Upper lobe of left lung (tissue), 6 donors: Measurements from ENCODE around the gene TFAP2B. TPM values are rescaled to one million over a fixed set of nuclear protein-coding genes. Genes with fewer than 3 reads are reported as not detected.

Source experiments
- ATAC-seq, 2 donors: fragments of 200-7000 bp; cut with Tn5 transposase; one replicate each; pipeline ENCODE4 v1.9.1; 2022; ENCODE audit warnings: mild to moderate bottlenecking in 2 of 2, moderate library complexity in 2 of 2; ENCODE audit not compliant: low FRiP score in 2 of 2
- DNase-seq, 2 donors: peaks; one replicate each; pipeline ENCODE4 v3.0.0-alpha.2; 2019 to 2020
- H3K27ac ChIP-seq, 4 donors: fragments of 200-600 bp; sonication (generic); one replicate each; pipeline ENCODE4 v1.5.1; 2016 to 2019
- H3K27me3 ChIP-seq, 4 donors: fragments of 200-600 bp; sonication (generic); one replicate each; pipeline ENCODE4 v1.5.1; 2017 to 2019
- H3K36me3 ChIP-seq, 4 donors: fragments of 200-600 bp; sonication (generic); one replicate each; pipeline ENCODE4 v1.5.1; 2016 to 2019
- H3K4me1 ChIP-seq, 4 donors: fragments of 200-600 bp; sonication (generic); one replicate each; pipeline ENCODE4 v1.5.1; 2018 to 2019
- H3K4me3 ChIP-seq, 4 donors: fragments of 200-600 bp; sonication (generic); one replicate each; pipeline ENCODE4 v1.5.1; 2017 to 2019; ENCODE audit warnings: mild to moderate bottlenecking in 2 of 4, moderate library complexity in 1 of 4
- H3K9me3 ChIP-seq, 4 donors: fragments of 200-600 bp; sonication (generic); one replicate each; pipeline ENCODE4 v1.5.1; 2018 to 2019
- EP300 ChIP-seq, 4 donors: sonication (generic); formaldehyde crosslinking; IDR thresholded peaks; one replicate each; pipeline ENCODE4 v1.5.1; 2017; ENCODE audit warnings: antibody characterized with exemption in 4 of 4, control low read depth in 2 of 4
- POLR2A ChIP-seq, 4 donors: fragments of 450-650 bp; IDR thresholded peaks; one replicate each; pipeline ENCODE4 v1.5.1; 2016 to 2017; ENCODE audit warnings: antibody characterized with exemption in 4 of 4, mild to moderate bottlenecking in 2 of 4
- POLR2AphosphoS5 ChIP-seq, 2 donors: sonication (generic); formaldehyde crosslinking; IDR thresholded peaks; one replicate each; pipeline ENCODE4 v1.5.1; 2017; ENCODE audit warnings: antibody characterized with exemption in 2 of 2
- WGBS, 2 donors: methylation state at CpG; one replicate each; pipeline ENCODE4 v1.1.5; 2017 to 2018; 5-methylcytosine and 5-hydroxymethylcytosine counted together
- total RNA-seq, 6 donors: library from RNA; depleted of rRNA in 4 of 6; stranded (reverse); fragments of >200 nt in 4 of 6; gene quantifications; one replicate each; pipeline versions ENCODE4 v1.1.0 to v1.2.1, GENCODE V29; 2016 to 2021
- TF ChIP-seq, protein P1 (sequence below), 6 experiments: fragments of 450-650 bp in 4 of 6; fragments of 200-600 bp in 2 of 6; sonication (generic) in 2 of 6; IDR thresholded peaks; one replicate each; pipeline ENCODE4 v1.5.1; 2016 to 2019; ENCODE audit warnings: antibody characterized with exemption in 6 of 6
- donor health status: DM: no; HTN: no; CAD: no; lungs with moderate emphysema.
- donor health status: DM: no; HTN: yes; CAD: no; lungs with severe emphysema.

The TFAP2B gene
- total RNA-seq, 6 donors from 2014 or later = 1.0 TPM; not detected in 5

DNA sequence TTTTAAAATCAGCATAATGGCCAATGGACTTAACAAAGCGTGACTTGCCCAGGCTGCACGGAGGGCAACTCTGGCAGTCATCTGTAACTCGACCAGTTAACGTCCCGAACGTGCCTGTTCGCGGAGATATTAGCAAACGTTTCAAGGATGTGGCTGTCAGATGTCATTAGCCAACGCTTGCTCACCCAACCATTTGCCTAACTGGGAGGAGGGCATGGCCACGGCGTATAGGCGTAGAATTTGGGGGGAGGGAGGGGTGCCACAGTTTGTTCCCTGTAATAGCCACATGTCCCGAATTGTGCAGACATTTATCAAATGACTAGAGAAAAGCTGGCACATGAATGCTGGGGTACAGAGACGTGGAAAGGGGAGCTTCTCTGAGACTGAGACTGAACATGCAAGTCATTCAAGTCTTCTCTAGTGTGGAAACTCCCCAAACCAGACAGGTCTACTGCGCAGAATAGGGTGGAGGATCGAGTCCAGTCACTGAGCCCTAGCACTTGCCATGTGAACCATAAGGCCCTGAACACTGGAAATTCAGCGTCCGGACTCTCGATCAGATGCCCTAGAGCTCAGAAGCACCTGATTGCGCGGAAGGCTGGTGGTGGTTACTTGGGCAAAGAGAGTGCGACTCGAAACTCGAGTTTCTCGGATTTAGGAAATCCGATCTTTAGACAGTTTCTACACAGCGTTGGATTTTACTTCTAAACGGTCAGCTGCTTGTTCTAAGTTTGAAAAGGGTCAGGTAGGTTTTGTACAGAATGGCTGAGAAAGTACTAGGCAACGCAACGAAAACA is 32.6 kb downstream of the TFAP2B start:
- peaks cover 4 to 8% (median 6%) of the 10 kb centered on the region in 4 donors for H3K4me1 ChIP-seq
- TF ChIP-seq POLR2A (IDR thresholded peaks at IDR 0.05) = no peak
- no peak overlapping the region for H3K4me3 ChIP-seq
- WGBS, 2 donors = 14 to 20% methylated on average over 26 to 31 of the region's 31 CpGs
- peaks cover 0 to 29% (median 8%) of the 10 kb centered on the region in 4 donors for H3K27me3 ChIP-seq
- no peak overlapping the region for H3K27ac ChIP-seq
- H3K36me3 ChIP-seq = no peaks in the 10 kb centered on the region
- H3K9me3 ChIP-seq = no peaks in the 10 kb centered on the region
- no peak for DNase-seq
- ATAC-seq = no peak

DNA sequence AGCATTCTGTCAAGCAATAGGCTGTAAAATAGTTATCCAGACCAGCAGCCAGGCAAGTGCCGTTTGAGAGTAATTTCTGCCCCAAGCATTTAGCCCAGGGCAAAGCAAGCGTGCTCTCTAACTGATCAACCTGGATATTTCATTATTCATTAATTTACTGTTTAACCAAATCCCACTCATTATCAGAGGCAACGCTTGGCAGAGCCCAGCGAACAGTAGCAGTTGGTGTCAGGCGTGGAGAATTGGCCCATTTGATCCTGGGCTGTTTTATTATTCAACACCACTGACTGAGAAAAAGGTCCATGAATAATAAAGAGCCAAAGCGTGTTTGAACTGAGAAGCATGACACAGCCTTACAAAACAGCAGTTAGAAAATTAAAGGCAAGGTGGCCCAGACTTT is 35.3 kb downstream of the TFAP2B start:
- no peaks in the 10 kb centered on the region for H3K36me3 ChIP-seq
- TF ChIP-seq EP300 (IDR thresholded peaks at IDR 0.05) = no peak
- TF ChIP-seq, protein P1, sequence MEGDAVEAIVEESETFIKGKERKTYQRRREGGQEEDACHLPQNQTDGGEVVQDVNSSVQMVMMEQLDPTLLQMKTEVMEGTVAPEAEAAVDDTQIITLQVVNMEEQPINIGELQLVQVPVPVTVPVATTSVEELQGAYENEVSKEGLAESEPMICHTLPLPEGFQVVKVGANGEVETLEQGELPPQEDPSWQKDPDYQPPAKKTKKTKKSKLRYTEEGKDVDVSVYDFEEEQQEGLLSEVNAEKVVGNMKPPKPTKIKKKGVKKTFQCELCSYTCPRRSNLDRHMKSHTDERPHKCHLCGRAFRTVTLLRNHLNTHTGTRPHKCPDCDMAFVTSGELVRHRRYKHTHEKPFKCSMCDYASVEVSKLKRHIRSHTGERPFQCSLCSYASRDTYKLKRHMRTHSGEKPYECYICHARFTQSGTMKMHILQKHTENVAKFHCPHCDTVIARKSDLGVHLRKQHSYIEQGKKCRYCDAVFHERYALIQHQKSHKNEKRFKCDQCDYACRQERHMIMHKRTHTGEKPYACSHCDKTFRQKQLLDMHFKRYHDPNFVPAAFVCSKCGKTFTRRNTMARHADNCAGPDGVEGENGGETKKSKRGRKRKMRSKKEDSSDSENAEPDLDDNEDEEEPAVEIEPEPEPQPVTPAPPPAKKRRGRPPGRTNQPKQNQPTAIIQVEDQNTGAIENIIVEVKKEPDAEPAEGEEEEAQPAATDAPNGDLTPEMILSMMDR (IDR thresholded peaks at IDR 0.05) = no peak
- TF ChIP-seq POLR2AphosphoS5 (IDR thresholded peaks at IDR 0.05) = no peak
- no peak for TF ChIP-seq POLR2A (IDR thresholded peaks at IDR 0.05)
- peaks cover 0 to 25% (median 7%) of the 10 kb centered on the region in 4 donors for H3K27me3 ChIP-seq
- ATAC-seq = no peak
- no peak overlapping the region for H3K27ac ChIP-seq
- no peak overlapping the region for H3K4me3 ChIP-seq
- peaks cover 4 to 8% (median 6%) of the 10 kb centered on the region in 4 donors for H3K4me1 ChIP-seq
- H3K9me3 ChIP-seq = peaks cover 0 to 4% (median 0%) of the 10 kb centered on the region in 4 donors
- whole genome bisulfite sequencing, 2 donors = 39 to 48% methylated on average over 6 of the region's 6 CpGs
- DNase-seq = no peak

GRCh38 chr6:50861692-50862091 is 43.0 kb downstream of the TFAP2B start:
- no peaks in the 10 kb centered on the region for H3K36me3 ChIP-seq
- no peak overlapping the region for H3K4me3 ChIP-seq
- ATAC-seq = no peak
- DNase-seq = no peak
- H3K9me3 ChIP-seq = peaks cover 0 to 4% (median 0%) of the 10 kb centered on the region in 4 donors
- H3K27me3 ChIP-seq = no peaks in the 10 kb centered on the region
- TF ChIP-seq, protein P1 (IDR thresholded peaks at IDR 0.05) = no peak
- no peak for TF ChIP-seq EP300 (IDR thresholded peaks at IDR 0.05)
- TF ChIP-seq POLR2AphosphoS5 (IDR thresholded peaks at IDR 0.05) = no peak
- no peak for TF ChIP-seq POLR2A (IDR thresholded peaks at IDR 0.05)
- WGBS, 2 donors = 0% methylated on average over 1 of the region's 1 CpG
- no peak overlapping the region for H3K27ac ChIP-seq
- H3K4me1 ChIP-seq = no peaks in the 10 kb centered on the region

GRCh38 chr6:50862176-50862575 is 43.5 kb downstream of the TFAP2B start:
- Histone ChIP-seq H3K4me3 (no peak overlapping the region), H3K36me3 (no peaks in the 10 kb centered on the region), H3K27me3 (no peaks in the 10 kb centered on the region), H3K9me3 (peaks cover 0 to 4% (median 0%) of the 10 kb centered on the region in 4 donors), H3K27ac (no peak overlapping the region), H3K4me1 (no peaks in the 10 kb centered on the region)
- ATAC-seq = no peak
- DNase-seq = no peak
- 71 to 79% methylated on average over 3 of the region's 3 CpGs for whole genome bisulfite sequencing, 2 donors
- TF ChIP-seq POLR2A (IDR thresholded peaks at IDR 0.05) = no peak
- TF ChIP-seq POLR2AphosphoS5 (IDR thresholded peaks at IDR 0.05) = no peak
- TF ChIP-seq, protein P1 (IDR thresholded peaks at IDR 0.05) = no peak
- no peak for TF ChIP-seq EP300 (IDR thresholded peaks at IDR 0.05)

- TF ChIP-seq POLR2AphosphoS5 (IDR thresholded peaks at IDR 0.05) (no peak), POLR2A (IDR thresholded peaks at IDR 0.05) (no peak), EP300 (IDR thresholded peaks at IDR 0.05) (no peak)
- TF ChIP-seq, protein P1 (IDR thresholded peaks at IDR 0.05) = no peak
- Histone ChIP-seq H3K9me3 (no peaks in the 10 kb centered on the region), H3K4me1 (no peaks in the 10 kb centered on the region), H3K27me3 (no peaks in the 10 kb centered on the region), H3K4me3 (no peak overlapping the region), H3K27ac (no peak overlapping the region), H3K36me3 (no peaks in the 10 kb centered on the region)
- DNase-seq (no peak), ATAC-seq (no peak)
- WGBS, 2 donors = 28 to 47% methylated on average over 1 of the region's 1 CpG
Observed at GRCh38 chr6:50864601-50865000, 45.9 kb downstream of the TFAP2B start.
